IMR-90 (cell line): Measurements from ENCODE around the gene ITGA3. TPM values are rescaled to one million over a fixed set of nuclear protein-coding genes. Genes with fewer than 3 reads are reported as not detected.

Source experiments
- ATAC-seq: fragments of 200-7000 bp; cut with Tn5 transposase; 2 replicates; pipeline ENCODE4 v1.9.1; 2020; ENCODE audit warnings: low read depth, mild to moderate bottlenecking, moderate library complexity
- BruUV-seq: library from RNA; stranded (reverse); fragments of 400-500 nt; replicated peaks from 2 replicates; lab custom pipeline; 2021; lab: Mats Ljungman, UMichigan
- CTCF ChIA-PET: fragments of 300-600 bp; formaldehyde crosslinking; extraction: SDS; loops from one replicate; lab custom pipeline; 2021; ENCODE audit warnings: antibody characterized with exemption; lab: Yijun Ruan, JAX
- POLR2A ChIA-PET: fragments of 300-600 bp; sonication (Branson Sonifier 250); formaldehyde crosslinking; loops from one replicate; lab custom pipeline; 2022; ENCODE audit warnings: antibody characterized with exemption; ENCODE audit not compliant: unreplicated experiment; lab: Charles Lee
- DNase-seq: peaks from one replicate; pipeline ENCODE4 v3.0.0; 2013
- H2AFZ ChIP-seq: replicated peaks from 2 replicates; pipeline ENCODE3; 2013; ENCODE audit warnings: low read length, mild to moderate bottlenecking; ENCODE audit not compliant: poor library complexity
- H2AK5ac ChIP-seq: 2 replicates; pipeline ENCODE4 v1.6.1; 2013; ENCODE audit warnings: low read depth, low read length, inconsistent platforms
- H2AK9ac ChIP-seq: replicated peaks from 2 replicates; pipeline ENCODE3; 2013; ENCODE audit warnings: mild to moderate bottlenecking, low read depth, low read length, moderate library complexity; ENCODE audit not compliant: poor library complexity
- H2BK120ac ChIP-seq: 2 replicates; pipeline ENCODE4 v1.6.1; 2013; ENCODE audit warnings: low read depth, low read length, inconsistent platforms
- H2BK15ac ChIP-seq: 3 replicates; pipeline ENCODE4 v1.6.1; 2013; ENCODE audit warnings: low read depth, low read length, inconsistent platforms
- H2BK20ac ChIP-seq: 2 replicates; pipeline ENCODE4 v1.6.1; 2013; ENCODE audit warnings: low read depth, mild to moderate bottlenecking, inconsistent platforms, low read length, moderate library complexity
- H2BK5ac ChIP-seq: 2 replicates; pipeline ENCODE4 v1.6.1; 2013; ENCODE audit warnings: mild to moderate bottlenecking, low read depth, low read length, inconsistent platforms; ENCODE audit not compliant: poor library complexity, severe bottlenecking
- H3K14ac ChIP-seq: replicated peaks from 2 replicates; pipeline ENCODE4 v1.6.1; 2013; ENCODE audit warnings: low read depth, low read length, inconsistent platforms
- H3K18ac ChIP-seq: 2 replicates; pipeline ENCODE4 v1.6.1; 2013; ENCODE audit warnings: low read depth, low read length, control low read depth
- H3K23ac ChIP-seq: 2 replicates; pipeline ENCODE4 v1.6.1; 2013; ENCODE audit warnings: low read depth, low read length, inconsistent platforms
- H3K27ac ChIP-seq: 2 replicates; pipeline ENCODE4 v1.5.1; 2013; ENCODE audit warnings: mild to moderate bottlenecking, control low read depth, low read length; ENCODE audit not compliant: insufficient read depth
- H3K27me3 ChIP-seq: 2 replicates; pipeline ENCODE4 v1.6.1; 2013; ENCODE audit warnings: low read length; ENCODE audit not compliant: control insufficient read depth, insufficient read depth
- H3K36me3 ChIP-seq: 2 replicates; pipeline ENCODE4 v1.6.1; 2013; ENCODE audit warnings: low read length, mixed read lengths; ENCODE audit not compliant: control insufficient read depth, insufficient read depth
- H3K4ac ChIP-seq: 2 replicates; pipeline ENCODE4 v1.6.1; 2013; ENCODE audit warnings: low read depth, low read length, inconsistent platforms
- H3K4me1 ChIP-seq: 2 replicates; pipeline ENCODE4 v1.6.1; 2013; ENCODE audit warnings: low read length, mixed read lengths; ENCODE audit not compliant: control insufficient read depth, insufficient read depth
- H3K4me2 ChIP-seq: 2 replicates; pipeline ENCODE4 v1.6.1; 2013; ENCODE audit warnings: low read depth, mild to moderate bottlenecking, control low read depth, low read length, moderate library complexity
- H3K4me3 ChIP-seq: 2 replicates; pipeline ENCODE4 v1.5.1; 2013; ENCODE audit warnings: low read depth, mild to moderate bottlenecking, control low read depth, low read length, moderate library complexity; ENCODE audit not compliant: insufficient read depth
- H3K56ac ChIP-seq: 2 replicates; pipeline ENCODE4 v1.6.1; 2013; ENCODE audit warnings: low read length, inconsistent platforms; ENCODE audit not compliant: insufficient read depth; ENCODE audit errors: extremely low read depth
- H3K79me1 ChIP-seq, 2 experiments: 2 replicates each; pipeline ENCODE4 v1.6.1; 2013; ENCODE audit warnings: low read length in 2 of 2, inconsistent platforms in 1 of 2, low read depth in 1 of 2
- H3K9ac ChIP-seq: 2 replicates; pipeline ENCODE4 v1.6.1; 2013; ENCODE audit warnings: low read depth, low read length, control low read depth
- H3K9me1 ChIP-seq: 2 replicates; pipeline ENCODE4 v1.6.1; 2013; ENCODE audit warnings: low read length, inconsistent platforms; ENCODE audit not compliant: insufficient read depth
- H3K9me3 ChIP-seq: 2 replicates; pipeline ENCODE4 v1.6.1; 2013; ENCODE audit warnings: low read length; ENCODE audit not compliant: control insufficient read depth, insufficient read depth
- H4K20me1 ChIP-seq: 2 replicates; pipeline ENCODE4 v1.6.1; 2013; ENCODE audit warnings: low read length, inconsistent platforms; ENCODE audit not compliant: insufficient read depth
- H4K5ac ChIP-seq: 2 replicates; pipeline ENCODE4 v1.6.1; 2013; ENCODE audit warnings: mild to moderate bottlenecking, low read depth, low read length, control low read depth
- H4K8ac ChIP-seq, 2 experiments: 2 replicates each; pipeline ENCODE4 v1.6.1; 2013; ENCODE audit warnings: low read depth in 2 of 2, low read length in 2 of 2, control low read depth in 1 of 2, inconsistent platforms in 1 of 2
- H4K91ac ChIP-seq: 2 replicates; pipeline ENCODE4 v1.6.1; 2013; ENCODE audit warnings: low read depth, low read length, inconsistent platforms; ENCODE audit not compliant: insufficient read depth
- BHLHE40 ChIP-seq: fragments of 150-350 bp; IDR thresholded peaks from 2 replicates; pipeline ENCODE4 v1.6.1; 2016; ENCODE audit warnings: mild to moderate bottlenecking, low read depth, low read length
- CHD1 ChIP-seq: IDR thresholded peaks from 2 replicates; pipeline ENCODE4 v1.6.1; 2012; ENCODE audit warnings: low read depth, low read length, improper control_type of control experiment
- ELK1 ChIP-seq: fragments of 150-350 bp; IDR thresholded peaks from 2 replicates; pipeline ENCODE4 v1.6.1; 2016; ENCODE audit warnings: low read depth, mild to moderate bottlenecking, low read length, moderate library complexity, borderline replicate concordance
- FOS ChIP-seq: fragments of 150-350 bp; IDR thresholded peaks from 2 replicates; pipeline ENCODE4 v1.6.1; 2016; ENCODE audit warnings: low read depth, low read length
- MXI1 ChIP-seq: IDR thresholded peaks from 2 replicates; pipeline ENCODE4 v1.6.1; 2012; ENCODE audit warnings: low read depth, mild to moderate bottlenecking, low read length, moderate library complexity, borderline replicate concordance
- NFE2L2 ChIP-seq: fragments of 150-350 bp; IDR thresholded peaks from 2 replicates; pipeline ENCODE4 v1.6.1; 2016; ENCODE audit warnings: low read depth, mild to moderate bottlenecking, low read length
- POLR2A ChIP-seq: IDR thresholded peaks from 2 replicates; pipeline ENCODE4 v1.6.1; 2012; ENCODE audit warnings: mild to moderate bottlenecking, low read depth, low read length
- RAD21 ChIP-seq: IDR thresholded peaks from 2 replicates; pipeline ENCODE4 v1.6.1; 2012; ENCODE audit warnings: low read length, improper control_type of control experiment
- RCOR1 ChIP-seq: IDR thresholded peaks from 2 replicates; pipeline ENCODE4 v1.6.1; 2012; ENCODE audit warnings: mild to moderate bottlenecking, low read length, improper control_type of control experiment; ENCODE audit not compliant: insufficient replicate concordance
- RFX5 ChIP-seq: IDR thresholded peaks from 2 replicates; pipeline ENCODE4 v1.8.0; 2012; ENCODE audit warnings: low read depth, mild to moderate bottlenecking, low read length, moderate library complexity
- WGBS, 2 experiments: methylation state at CpG; one replicate each; pipeline versions ENCODE4 v1.1.5 to v1.1.7; 2013; ENCODE audit warnings: missing lambda C conversion rate in 2 of 2; ENCODE audit not compliant: insufficient read length in 1 of 2; ENCODE audit errors: extremely low coverage in 2 of 2; 5-methylcytosine and 5-hydroxymethylcytosine counted together
- dilution Hi-C: fragments of 300-500 bp; cut with HindIII; formaldehyde crosslinking; loops from one replicate; pipeline ENCODE4 v1.14.3; 2018; ENCODE audit warnings: low sequenced_read_pairs; ENCODE audit not compliant: unreplicated experiment
- in situ Hi-C: fragments of 300-500 bp; cut with MboI; formaldehyde crosslinking; loops from 3 replicates; pipeline ENCODE4 v1.14.3; 2019; ENCODE audit warnings: low sequenced_read_pairs, inconsistent platforms, mixed read lengths
- intact Hi-C: fragments of 100-400 bp; cut with micrococcal nuclease; formaldehyde crosslinking; loops from 2 replicates; pipeline ENCODE4 v1.10.0; 2022
- polyA plus RNA-seq, 3 experiments: library from polyadenylated mRNA; depleted of rRNA; stranded (reverse); fragments of >200 nt; gene quantifications; 2 replicates each; pipeline ENCODE4 v1.2.3, GENCODE V29; 2012; ENCODE audit warnings: low replicate concordance in 1 of 3
- total RNA-seq: library from RNA; depleted of rRNA; stranded (reverse); fragments of >200 nt; gene quantifications from 2 replicates; pipeline ENCODE4 v1.2.3, GENCODE V29; 2012
- TF ChIP-seq, protein P1 (sequence below): conservative IDR thresholded peaks from 2 replicates; pipeline ENCODE4 v1.5.1; 2012; ENCODE audit warnings: mild to moderate bottlenecking, low read depth, low read length, improper control_type of control experiment

The ITGA3 gene
- total and polyA plus RNA-seq, 2 of the 4 experiments (the other 2 are of a cell fraction), result 78.0 to 202 TPM

DNA sequence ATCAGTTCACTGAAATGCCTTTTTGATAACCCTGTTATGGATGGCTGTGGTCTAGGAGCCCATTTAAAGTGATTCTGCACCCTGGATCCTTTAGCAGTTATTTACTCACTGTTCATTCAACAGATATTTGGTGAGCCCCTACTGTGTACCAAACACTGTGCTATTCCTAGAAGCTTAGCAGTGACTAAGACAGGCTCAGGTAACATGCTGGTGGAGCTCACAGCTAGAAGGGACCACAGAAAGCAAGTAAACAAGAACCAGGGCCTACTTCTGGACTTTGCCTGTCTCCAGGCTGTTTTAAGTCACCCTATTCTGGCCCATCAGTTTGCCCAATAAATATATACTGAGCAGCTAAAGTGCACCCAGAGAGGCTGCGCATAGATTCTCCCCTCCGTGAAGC is 11.1 kb downstream of the ITGA3 start:
- Histone ChIP-seq H2AK5ac (peak overlapping the region; percentile 45), H2AK9ac (no peak overlapping the region), H3K4me3 (no peak overlapping the region), H3K27ac (no peak overlapping the region), H2BK20ac (peak overlapping the region; percentile 39; the same call in 1 of the 2 replicates), H3K79me1 (peaks cover 56 to 89% of the 10 kb centered on the region in 2 experiments), H3K4ac (peak overlapping the region; percentile 60), H3K27me3 (no peaks in the 10 kb centered on the region), H4K8ac (peak overlapping the region in 1 of 2 experiments; percentile 30; a peak in 1 of 4 replicates), H3K9ac (no peak overlapping the region), H2BK5ac (peak overlapping the region; percentile 40), H4K20me1 (no peaks in the 10 kb centered on the region), H3K4me2 (no peak overlapping the region), H2AFZ (no peak overlapping the region), H3K9me3 (no peaks in the 10 kb centered on the region), H3K9me1 (peaks cover 47% of the 10 kb centered on the region), H3K56ac (no peak overlapping the region; the same call in 1 of the 2 replicates), H3K4me1 (peaks cover 36% of the 10 kb centered on the region), H2BK15ac (no peak overlapping the region), H3K14ac (peak overlapping the region; percentile 48; the same call in 1 of the 2 replicates), H3K23ac (peak overlapping the region; percentile 87; the same call in 1 of the 2 replicates), H3K36me3 (peaks cover 26% of the 10 kb centered on the region), H3K18ac (no peak overlapping the region), H4K5ac (no peak overlapping the region), H2BK120ac (no peak overlapping the region), H4K91ac (no peak overlapping the region)
- DNase-seq, result no peak
- WGBS, 2 experiments, result no CpG with 5 or more reads among the region's 2 CpGs
- ATAC-seq, result no peak
- CTCF ChIA-PET, result interaction anchor here (1.2 kb wide), 1 partner anchor 27 kb away, joined by 3 read pairs; no protein-coding TSS in a partner anchor
- TF ChIP-seq ELK1 (no peak), FOS (no peak), NFE2L2 (no peak), POLR2A (no peak), CHD1 (no peak), MXI1 (no peak), RFX5 (no peak), BHLHE40 (no peak), RAD21 (no peak), RCOR1 (no peak)
- TF ChIP-seq, protein P1, sequence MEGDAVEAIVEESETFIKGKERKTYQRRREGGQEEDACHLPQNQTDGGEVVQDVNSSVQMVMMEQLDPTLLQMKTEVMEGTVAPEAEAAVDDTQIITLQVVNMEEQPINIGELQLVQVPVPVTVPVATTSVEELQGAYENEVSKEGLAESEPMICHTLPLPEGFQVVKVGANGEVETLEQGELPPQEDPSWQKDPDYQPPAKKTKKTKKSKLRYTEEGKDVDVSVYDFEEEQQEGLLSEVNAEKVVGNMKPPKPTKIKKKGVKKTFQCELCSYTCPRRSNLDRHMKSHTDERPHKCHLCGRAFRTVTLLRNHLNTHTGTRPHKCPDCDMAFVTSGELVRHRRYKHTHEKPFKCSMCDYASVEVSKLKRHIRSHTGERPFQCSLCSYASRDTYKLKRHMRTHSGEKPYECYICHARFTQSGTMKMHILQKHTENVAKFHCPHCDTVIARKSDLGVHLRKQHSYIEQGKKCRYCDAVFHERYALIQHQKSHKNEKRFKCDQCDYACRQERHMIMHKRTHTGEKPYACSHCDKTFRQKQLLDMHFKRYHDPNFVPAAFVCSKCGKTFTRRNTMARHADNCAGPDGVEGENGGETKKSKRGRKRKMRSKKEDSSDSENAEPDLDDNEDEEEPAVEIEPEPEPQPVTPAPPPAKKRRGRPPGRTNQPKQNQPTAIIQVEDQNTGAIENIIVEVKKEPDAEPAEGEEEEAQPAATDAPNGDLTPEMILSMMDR, result no peak
- BruUV-seq, result no TSS peak
- intact Hi-C loops (loop anchor here (2.0 to 10.0 kb wide), 2 partner anchors 40 to 872 kb away; no protein-coding TSS in a partner anchor), dilution Hi-C loops (no loop called here), in situ Hi-C loops (no loop called here)
- POLR2A ChIA-PET, result no interaction called here
